ENCODE results near the gene RYR2. TPM values are rescaled to one million over a fixed set of nuclear protein-coding genes. Genes with fewer than 3 reads are reported as not detected.

The RYR2 gene
- total RNA-seq, 1 experiment from 2014 or later: 4.0 TPM

DNA sequence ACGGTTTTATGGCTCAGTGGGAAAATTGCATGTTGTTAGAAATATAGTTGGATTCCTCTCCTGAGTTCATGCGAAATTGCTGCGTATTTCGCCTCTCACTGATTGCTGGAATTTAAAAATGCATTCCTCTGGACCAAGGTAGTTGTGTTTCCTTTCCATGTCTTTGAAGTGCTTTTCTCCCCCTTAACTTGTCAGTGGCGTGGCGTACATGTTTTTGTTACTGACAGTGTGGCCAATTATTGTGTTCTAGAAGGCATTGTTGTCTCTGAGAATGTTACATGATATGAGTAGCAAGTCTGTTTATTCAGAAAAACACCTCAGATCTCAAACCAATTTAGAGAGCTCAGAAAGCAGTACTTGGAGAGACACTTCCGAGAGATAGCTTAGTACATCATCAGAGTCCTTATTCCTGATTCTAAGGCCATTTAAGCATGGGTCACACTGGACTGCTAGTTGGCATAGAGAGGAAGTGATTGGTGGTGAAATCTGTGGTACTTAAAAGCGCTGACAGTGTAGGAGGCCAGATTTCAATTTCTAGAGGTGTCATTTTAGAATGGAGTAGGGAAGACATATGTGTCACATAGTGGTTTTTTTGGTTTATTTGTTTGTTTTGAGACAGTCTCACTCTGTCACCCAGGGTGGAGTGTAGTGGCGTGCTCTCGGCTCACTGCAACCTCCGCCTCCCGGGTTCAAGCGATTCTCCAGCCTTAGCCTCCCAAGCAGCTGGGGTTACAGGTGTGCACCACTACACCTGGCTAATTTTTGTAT lies 184.4 kb downstream of the RYR2 start:
- no peaks in the 10 kb centered on the region for H3K4me1 Mint-ChIP-seq (ENCODE audit: insufficient read depth, unreplicated experiment)
- CTCF ChIA-PET: interaction anchor here (1.2 to 3.1 kb wide), 2 partner anchors 12 to 161 kb away, joined by 3 to 7 read pairs; no protein-coding TSS in a partner anchor
- DNase-seq (ENCODE audit: unreplicated experiment): no peak
- BruUV-seq (replicated peaks): no TSS peak
- no peak overlapping the region for H3K4me3 Mint-ChIP-seq (ENCODE audit: unreplicated experiment)
- H3K9me3 Mint-ChIP-seq (ENCODE audit: unreplicated experiment): no peaks in the 10 kb centered on the region
- intact Hi-C loops (cut with micrococcal nuclease): no loop called here
- H3K27ac Mint-ChIP-seq (ENCODE audit: low read depth, unreplicated experiment): no peak overlapping the region
- POLR2A ChIA-PET: no interaction called here
- TF ChIP-seq, protein P1, sequence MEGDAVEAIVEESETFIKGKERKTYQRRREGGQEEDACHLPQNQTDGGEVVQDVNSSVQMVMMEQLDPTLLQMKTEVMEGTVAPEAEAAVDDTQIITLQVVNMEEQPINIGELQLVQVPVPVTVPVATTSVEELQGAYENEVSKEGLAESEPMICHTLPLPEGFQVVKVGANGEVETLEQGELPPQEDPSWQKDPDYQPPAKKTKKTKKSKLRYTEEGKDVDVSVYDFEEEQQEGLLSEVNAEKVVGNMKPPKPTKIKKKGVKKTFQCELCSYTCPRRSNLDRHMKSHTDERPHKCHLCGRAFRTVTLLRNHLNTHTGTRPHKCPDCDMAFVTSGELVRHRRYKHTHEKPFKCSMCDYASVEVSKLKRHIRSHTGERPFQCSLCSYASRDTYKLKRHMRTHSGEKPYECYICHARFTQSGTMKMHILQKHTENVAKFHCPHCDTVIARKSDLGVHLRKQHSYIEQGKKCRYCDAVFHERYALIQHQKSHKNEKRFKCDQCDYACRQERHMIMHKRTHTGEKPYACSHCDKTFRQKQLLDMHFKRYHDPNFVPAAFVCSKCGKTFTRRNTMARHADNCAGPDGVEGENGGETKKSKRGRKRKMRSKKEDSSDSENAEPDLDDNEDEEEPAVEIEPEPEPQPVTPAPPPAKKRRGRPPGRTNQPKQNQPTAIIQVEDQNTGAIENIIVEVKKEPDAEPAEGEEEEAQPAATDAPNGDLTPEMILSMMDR (IDR thresholded peaks at IDR 0.05; ENCODE audit: unreplicated experiment): no peak
- no peaks in the 10 kb centered on the region for H3K36me3 Mint-ChIP-seq (ENCODE audit: insufficient read depth, unreplicated experiment)
- H3K27me3 Mint-ChIP-seq (ENCODE audit: insufficient read depth, unreplicated experiment): no peaks in the 10 kb centered on the region

DNA sequence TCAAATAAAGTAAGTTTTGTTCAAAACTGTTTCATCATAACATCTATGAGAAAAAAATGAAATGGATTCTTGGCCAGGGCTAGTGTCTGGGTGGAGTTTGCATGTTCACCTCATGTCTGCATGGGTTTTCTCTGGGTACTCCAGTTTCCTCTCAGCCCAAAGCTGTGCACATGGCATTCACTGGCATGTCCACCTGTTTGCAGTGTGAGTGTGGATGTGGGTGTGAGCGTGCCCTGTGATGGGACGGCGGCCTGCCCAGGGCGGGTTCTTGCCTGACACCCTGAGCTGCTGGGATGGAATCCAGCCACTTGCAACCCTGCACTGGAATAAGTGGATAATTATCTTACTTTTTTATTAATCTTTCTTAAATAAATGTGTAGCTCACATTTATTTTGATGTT lies 185.5 kb downstream of the RYR2 start:
- H3K4me3 Mint-ChIP-seq (ENCODE audit: unreplicated experiment): no peak overlapping the region
- H3K9me3 Mint-ChIP-seq (ENCODE audit: unreplicated experiment): no peaks in the 10 kb centered on the region
- TF ChIP-seq, protein P1 (IDR thresholded peaks at IDR 0.05; ENCODE audit: unreplicated experiment): no peak
- CTCF ChIA-PET: interaction anchor here (0.7 to 3.1 kb wide), 4 partner anchors 11 to 580 kb away, joined by 3 to 7 read pairs (median 3); no protein-coding TSS in a partner anchor
- no peaks in the 10 kb centered on the region for H3K4me1 Mint-ChIP-seq (ENCODE audit: insufficient read depth, unreplicated experiment)
- no peak for DNase-seq (ENCODE audit: unreplicated experiment)
- BruUV-seq (replicated peaks): no TSS peak
- no peak overlapping the region for H3K27ac Mint-ChIP-seq (ENCODE audit: low read depth, unreplicated experiment)
- peaks cover 3% of the 10 kb centered on the region for H3K27me3 Mint-ChIP-seq (ENCODE audit: insufficient read depth, unreplicated experiment)
- H3K36me3 Mint-ChIP-seq (ENCODE audit: insufficient read depth, unreplicated experiment): no peaks in the 10 kb centered on the region
- POLR2A ChIA-PET: interaction anchor here (0.7 kb wide), 2 partner anchors 17 to 41 kb away, joined by 3 read pairs; no protein-coding TSS in a partner anchor
- intact Hi-C loops (cut with micrococcal nuclease): no loop called here

DNA sequence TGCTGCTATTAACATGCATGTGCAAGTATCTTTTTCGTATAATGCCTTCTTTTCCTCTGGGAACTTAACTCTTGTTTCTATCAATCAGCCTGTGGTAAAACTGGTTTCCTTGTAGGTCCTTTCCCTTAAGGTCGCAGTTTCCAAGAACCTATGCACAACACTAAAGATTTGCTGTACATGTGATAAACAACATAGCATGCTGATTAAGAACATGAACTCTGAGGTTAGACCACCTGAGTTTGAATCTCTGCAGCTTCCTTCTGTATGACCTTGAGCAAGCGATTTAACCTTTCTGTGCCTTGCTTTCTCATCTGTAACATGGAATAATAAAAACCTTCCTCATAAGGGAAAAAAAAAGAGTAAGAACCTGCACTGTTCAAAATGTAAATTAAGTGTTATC lies 186.4 kb downstream of the RYR2 start:
- TF ChIP-seq, protein P1 (IDR thresholded peaks at IDR 0.05; ENCODE audit: unreplicated experiment): no peak
- no TSS peak for BruUV-seq (replicated peaks)
- no peak overlapping the region for H3K27ac Mint-ChIP-seq (ENCODE audit: low read depth, unreplicated experiment)
- ChIA-PET POLR2A (interaction anchor here (0.6 to 1.7 kb wide), 3 partner anchors 9 to 70 kb away, joined by 3 read pairs; no protein-coding TSS in a partner anchor), CTCF (interaction anchor here (0.7 to 3.1 kb wide), 2 partner anchors 10 to 195 kb away, joined by 4 to 7 read pairs; no protein-coding TSS in a partner anchor)
- DNase-seq (ENCODE audit: unreplicated experiment): no peak
- no peaks in the 10 kb centered on the region for H3K4me1 Mint-ChIP-seq (ENCODE audit: insufficient read depth, unreplicated experiment)
- H3K9me3 Mint-ChIP-seq (ENCODE audit: unreplicated experiment): no peaks in the 10 kb centered on the region
- H3K27me3 Mint-ChIP-seq (ENCODE audit: insufficient read depth, unreplicated experiment): peaks cover 13% of the 10 kb centered on the region
- H3K36me3 Mint-ChIP-seq (ENCODE audit: insufficient read depth, unreplicated experiment): no peaks in the 10 kb centered on the region
- intact Hi-C loops (cut with micrococcal nuclease): no loop called here
- no peak overlapping the region for H3K4me3 Mint-ChIP-seq (ENCODE audit: unreplicated experiment)

DNA sequence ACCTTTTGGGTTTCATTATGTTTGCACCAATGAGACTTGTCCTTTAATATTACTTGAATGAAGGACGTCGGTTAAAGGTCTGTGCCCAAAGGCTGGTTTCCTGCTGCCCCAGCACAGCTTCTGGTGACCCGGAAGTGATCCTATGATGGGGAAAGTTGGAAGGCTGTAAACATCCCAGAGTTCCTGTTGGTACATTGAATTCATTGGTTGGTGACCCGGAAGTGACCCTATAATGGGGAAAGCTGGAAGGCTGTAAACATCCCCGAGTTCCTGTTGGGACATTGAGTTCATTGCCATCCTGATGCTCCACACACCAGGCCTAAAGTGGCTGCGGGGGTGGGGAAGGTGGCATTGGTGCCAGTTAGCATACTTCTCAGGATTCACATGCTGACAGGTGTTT lies 187.3 kb downstream of the RYR2 start:
- H3K9me3 Mint-ChIP-seq (ENCODE audit: unreplicated experiment): no peaks in the 10 kb centered on the region
- no TSS peak for BruUV-seq (replicated peaks)

More for the DNA sequence above, 187.3 kb downstream of the RYR2 start:
- ChIA-PET CTCF (interaction anchor here (3.1 kb wide), 1 partner anchor 9 kb away, joined by 7 read pairs; no protein-coding TSS in a partner anchor), POLR2A (interaction anchor here (0.6 to 1.7 kb wide), 2 partner anchors 10 to 71 kb away, joined by 3 read pairs; no protein-coding TSS in a partner anchor)
- Mint-ChIP-seq H3K27me3 (ENCODE audit: insufficient read depth, unreplicated experiment) (peaks cover 22% of the 10 kb centered on the region), H3K4me3 (ENCODE audit: unreplicated experiment) (no peak overlapping the region), H3K4me1 (ENCODE audit: insufficient read depth, unreplicated experiment) (no peaks in the 10 kb centered on the region), H3K36me3 (ENCODE audit: insufficient read depth, unreplicated experiment) (no peaks in the 10 kb centered on the region), H3K27ac (ENCODE audit: low read depth, unreplicated experiment) (no peak overlapping the region)
- intact Hi-C loops (cut with micrococcal nuclease): no loop called here
- no peak for DNase-seq (ENCODE audit: unreplicated experiment)
- TF ChIP-seq, protein P1 (IDR thresholded peaks at IDR 0.05; ENCODE audit: unreplicated experiment): no peak

All from MCF 10A (cell line).